VCaP (cell line): ENCODE results near the gene GRIP2.

Experiments
- H3K27ac ChIP-seq: fragments of 450-650 bp; 2 replicates; pipeline ENCODE4 v1.5.1; 2017
- TF ChIP-seq, protein P1 (sequence below): fragments of 450-650 bp; conservative IDR thresholded peaks from 2 replicates; pipeline ENCODE4 v1.5.1; 2017; ENCODE audit warnings: mild to moderate bottlenecking, moderate library complexity

GRIP2 gene

DNA sequence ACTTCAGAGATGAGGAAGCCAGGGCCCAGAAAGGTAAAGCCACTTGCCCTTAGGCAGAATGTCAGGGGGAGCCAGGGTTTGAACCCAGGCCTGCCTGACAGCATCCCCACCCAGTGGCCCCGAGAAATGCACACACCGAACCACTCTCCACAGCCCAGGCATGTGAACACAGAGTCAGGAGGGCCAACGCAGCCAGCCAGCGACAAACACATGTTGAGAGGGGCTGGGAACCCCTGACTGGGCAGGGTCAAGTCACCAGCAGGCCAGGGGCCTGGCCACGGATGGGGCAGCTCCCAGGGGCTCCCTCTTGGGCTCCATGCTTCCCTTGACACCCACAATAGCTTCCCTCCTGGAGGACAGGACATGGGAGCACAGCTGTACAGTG is 5.1 kb upstream of the GRIP2 start:
- TF ChIP-seq, protein P1, sequence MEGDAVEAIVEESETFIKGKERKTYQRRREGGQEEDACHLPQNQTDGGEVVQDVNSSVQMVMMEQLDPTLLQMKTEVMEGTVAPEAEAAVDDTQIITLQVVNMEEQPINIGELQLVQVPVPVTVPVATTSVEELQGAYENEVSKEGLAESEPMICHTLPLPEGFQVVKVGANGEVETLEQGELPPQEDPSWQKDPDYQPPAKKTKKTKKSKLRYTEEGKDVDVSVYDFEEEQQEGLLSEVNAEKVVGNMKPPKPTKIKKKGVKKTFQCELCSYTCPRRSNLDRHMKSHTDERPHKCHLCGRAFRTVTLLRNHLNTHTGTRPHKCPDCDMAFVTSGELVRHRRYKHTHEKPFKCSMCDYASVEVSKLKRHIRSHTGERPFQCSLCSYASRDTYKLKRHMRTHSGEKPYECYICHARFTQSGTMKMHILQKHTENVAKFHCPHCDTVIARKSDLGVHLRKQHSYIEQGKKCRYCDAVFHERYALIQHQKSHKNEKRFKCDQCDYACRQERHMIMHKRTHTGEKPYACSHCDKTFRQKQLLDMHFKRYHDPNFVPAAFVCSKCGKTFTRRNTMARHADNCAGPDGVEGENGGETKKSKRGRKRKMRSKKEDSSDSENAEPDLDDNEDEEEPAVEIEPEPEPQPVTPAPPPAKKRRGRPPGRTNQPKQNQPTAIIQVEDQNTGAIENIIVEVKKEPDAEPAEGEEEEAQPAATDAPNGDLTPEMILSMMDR = no peak
- no peak overlapping the region for H3K27ac ChIP-seq

DNA sequence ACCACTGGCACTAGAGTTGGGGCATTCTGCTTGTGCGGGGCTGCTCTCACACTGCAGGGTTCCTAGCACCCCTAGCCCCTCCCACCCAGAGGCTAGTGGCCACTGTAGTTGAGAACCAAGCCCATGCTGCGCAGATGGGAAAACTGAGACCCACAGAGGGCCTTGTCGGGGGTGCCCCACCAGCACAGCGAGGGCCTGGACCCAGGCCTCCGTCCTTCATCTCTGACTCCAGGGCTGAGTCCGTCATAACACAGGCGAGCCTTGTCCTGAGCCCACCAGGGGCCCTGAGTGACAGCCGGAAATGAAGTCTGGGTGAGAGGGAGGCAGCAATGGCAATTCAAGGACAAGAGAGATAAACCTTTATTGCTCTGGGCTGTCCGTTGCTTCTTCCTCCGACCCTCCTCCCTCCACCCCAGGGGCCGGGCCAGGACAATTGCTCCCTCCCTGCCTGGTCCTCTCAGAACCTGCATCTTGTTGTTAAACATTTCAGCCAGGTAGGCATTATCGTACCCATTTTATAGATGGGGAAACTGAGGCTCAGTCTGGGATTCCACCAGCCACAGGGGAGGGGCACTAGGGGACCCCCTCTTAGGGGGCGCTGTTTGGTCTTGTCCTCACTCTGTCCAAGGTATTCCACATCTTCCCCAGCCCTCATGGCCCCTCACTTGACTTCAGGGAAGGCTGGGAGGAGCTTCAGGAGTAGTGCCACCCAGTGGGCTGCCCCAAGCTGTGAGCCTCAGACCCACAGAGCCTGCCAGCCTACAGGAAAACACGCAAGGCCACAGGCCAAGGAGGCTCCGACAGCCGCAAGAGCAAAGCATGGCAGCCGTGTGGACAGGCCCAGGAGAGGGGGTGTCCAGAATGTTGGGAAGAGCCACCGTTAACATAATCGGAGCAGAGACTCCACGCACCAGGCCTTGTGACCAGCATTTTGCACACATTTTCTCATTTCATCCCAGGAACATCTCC is 4.4 kb upstream of the GRIP2 start:
- TF ChIP-seq, protein P1 = no peak
- H3K27ac ChIP-seq = no peak overlapping the region

DNA sequence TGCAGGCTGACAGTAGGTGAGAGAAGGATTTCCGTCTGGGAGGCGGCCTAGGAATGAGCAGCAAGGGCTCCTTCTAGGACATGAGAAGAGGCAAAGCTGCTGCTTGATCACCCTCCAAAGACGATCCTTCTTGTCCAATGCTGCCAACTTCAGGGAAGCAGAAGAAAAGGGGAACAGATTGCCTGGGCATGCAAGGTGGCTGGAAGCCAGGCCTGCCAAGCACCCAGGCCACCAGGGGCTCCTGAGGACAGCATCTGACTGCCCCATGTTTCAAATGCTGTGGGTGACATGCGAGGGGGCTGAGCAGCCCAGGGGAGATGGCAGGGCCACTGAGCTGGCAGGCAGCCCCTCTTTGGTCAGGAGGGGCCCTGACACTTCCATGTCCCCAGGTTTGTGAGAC is 3.3 kb upstream of the GRIP2 start:
- TF ChIP-seq, protein P1 = no peak
- no peak overlapping the region for H3K27ac ChIP-seq

DNA sequence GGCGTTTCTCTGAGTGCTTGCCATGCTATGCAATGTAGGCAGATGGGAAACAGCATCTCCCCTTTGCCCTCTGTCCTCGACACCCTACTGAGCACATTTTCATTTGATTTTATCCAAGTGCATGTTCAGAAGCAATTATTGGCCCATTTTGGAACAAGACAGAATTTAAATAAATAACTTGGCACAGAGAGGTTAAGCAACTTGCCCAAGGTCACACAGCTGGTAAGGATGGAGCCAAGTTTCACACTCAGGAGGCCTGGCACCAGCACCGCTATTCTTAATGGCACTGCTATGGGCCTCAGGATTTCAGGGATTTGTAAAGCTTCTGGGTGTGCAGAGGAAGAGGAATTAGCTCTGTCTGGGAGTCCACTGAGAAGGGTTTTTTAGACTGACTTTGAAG is 2.5 kb upstream of the GRIP2 start:
- no peak overlapping the region for H3K27ac ChIP-seq
- TF ChIP-seq, protein P1 = no peak

DNA sequence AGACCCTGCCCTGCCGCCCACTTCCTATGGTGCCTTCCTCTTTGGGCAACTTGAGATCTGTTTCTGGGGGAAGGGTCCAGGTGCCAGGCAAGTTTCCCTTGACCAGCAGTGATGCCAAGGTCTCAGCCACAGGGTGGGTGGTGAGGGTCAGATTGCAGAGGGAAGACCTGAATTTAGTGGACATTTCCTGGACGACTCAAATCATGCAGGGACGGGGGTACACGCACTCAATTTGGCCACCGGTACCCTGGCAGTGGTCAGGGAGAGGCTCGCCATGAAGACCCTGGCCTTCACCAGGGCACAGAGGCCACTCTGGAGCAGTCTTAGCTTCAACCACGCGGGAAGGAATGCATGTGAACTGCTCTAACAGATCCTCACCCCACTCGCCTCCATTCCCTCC is 1.5 kb upstream of the GRIP2 start:
- TF ChIP-seq, protein P1 = no peak
- no peak overlapping the region for H3K27ac ChIP-seq

DNA sequence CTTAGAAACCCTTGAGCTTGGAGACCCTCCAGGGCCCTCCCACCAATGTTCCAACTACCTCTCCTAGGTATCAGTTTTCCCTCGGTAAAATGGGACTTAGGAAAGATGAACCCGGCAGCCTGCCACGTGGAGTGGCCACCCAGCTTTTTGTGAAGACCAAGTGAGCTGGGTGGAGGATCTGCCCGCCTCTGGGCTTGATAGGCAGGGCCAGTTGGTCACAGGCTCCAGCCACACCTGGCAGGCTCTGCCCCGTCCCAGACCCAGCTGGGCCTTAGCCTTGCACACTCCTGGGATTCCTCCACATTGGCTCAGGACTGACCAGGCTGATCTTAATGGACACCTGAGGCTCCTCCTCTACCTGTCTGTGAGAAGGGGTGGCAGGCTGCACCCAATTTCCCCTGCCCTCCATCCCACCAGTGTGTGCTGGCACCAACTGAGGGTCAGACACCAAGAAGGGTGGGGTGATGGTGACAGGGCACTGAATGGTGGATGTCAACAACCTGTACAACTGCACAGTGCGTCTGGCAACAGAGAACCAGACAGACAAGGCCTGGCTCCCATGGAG is 761 bp upstream of the GRIP2 start:
- TF ChIP-seq, protein P1 = no peak
- no peak overlapping the region for H3K27ac ChIP-seq

DNA sequence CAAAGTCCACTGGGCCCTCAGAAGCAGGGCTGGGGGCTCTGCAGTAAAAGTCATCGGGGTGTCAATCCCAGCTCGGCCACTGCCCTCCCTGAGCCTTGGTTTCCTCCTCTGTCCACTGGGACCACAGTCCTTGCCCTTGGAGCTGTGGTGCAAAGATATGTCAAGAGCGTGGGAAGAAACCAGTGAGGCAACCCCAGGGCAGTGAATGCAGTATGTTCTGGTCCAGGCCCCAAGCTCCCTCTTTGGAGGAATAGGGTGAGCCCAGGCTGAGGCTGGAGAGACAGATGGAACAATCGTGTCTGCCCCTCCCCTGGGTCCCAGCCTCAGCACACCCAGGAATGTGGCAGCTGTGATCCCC is 779 bp downstream of the GRIP2 start:
- TF ChIP-seq, protein P1 = no peak
- no peak overlapping the region for H3K27ac ChIP-seq
